Suprapubic skin (tissue), 4 donors: Measurements from ENCODE around the gene RBP4. TPM values are rescaled to one million over a fixed set of nuclear protein-coding genes. Genes with fewer than 3 reads are reported as not detected.

ENCODE experiments used
- DNase-seq, 2 donors: peaks; one replicate each; pipeline ENCODE4 v3.0.0-alpha.2; 2019; ENCODE audit warnings: low spot score in 2 of 2
- H3K27ac ChIP-seq: fragments of 200-600 bp; sonication (generic); one replicate; pipeline ENCODE4 v1.5.1; 2019
- H3K27me3 ChIP-seq: fragments of 200-600 bp; sonication (generic); one replicate; pipeline ENCODE4 v1.5.1; 2019
- H3K36me3 ChIP-seq: fragments of 200-600 bp; sonication (generic); one replicate; pipeline ENCODE4 v1.5.1; 2019
- H3K4me1 ChIP-seq: fragments of 200-600 bp; sonication (generic); one replicate; pipeline ENCODE4 v1.5.1; 2019
- H3K4me3 ChIP-seq: fragments of 200-600 bp; sonication (generic); one replicate; pipeline ENCODE4 v1.5.1; 2019; ENCODE audit warnings: mild to moderate bottlenecking
- H3K9me3 ChIP-seq: fragments of 200-600 bp; sonication (generic); one replicate; pipeline ENCODE4 v1.5.1; 2019
- CTCF ChIP-seq, 2 donors: fragments of 200-600 bp in 1 of 2; fragments of 450-650 bp in 1 of 2; sonication (generic) in 1 of 2; IDR thresholded peaks; one replicate each; pipeline ENCODE4 v1.5.1; 2016 to 2019; ENCODE audit warnings: antibody characterized with exemption in 2 of 2, mild to moderate bottlenecking in 1 of 2, moderate library complexity in 1 of 2
- EP300 ChIP-seq: sonication (generic); formaldehyde crosslinking; IDR thresholded peaks from one replicate; pipeline ENCODE4 v1.6.1; 2017; ENCODE audit warnings: antibody characterized with exemption
- POLR2A ChIP-seq, 2 donors: fragments of 450-650 bp; IDR thresholded peaks; one replicate each; pipeline ENCODE4 v1.6.1; 2017; ENCODE audit warnings: antibody characterized with exemption in 2 of 2, mild to moderate bottlenecking in 2 of 2, moderate library complexity in 2 of 2
- POLR2AphosphoS5 ChIP-seq, 3 donors: sonication (generic); formaldehyde crosslinking; IDR thresholded peaks; one replicate each; pipeline ENCODE4 v1.6.1; 2017; ENCODE audit warnings: antibody characterized with exemption in 3 of 3
- WGBS: methylation state at CpG from one replicate; pipeline ENCODE4 v1.1.5; 2018; 5-methylcytosine and 5-hydroxymethylcytosine counted together
- total RNA-seq, 4 donors: library from RNA; depleted of rRNA; stranded (reverse); fragments of >200 nt; gene quantifications; one replicate each; pipeline ENCODE4 v1.1.0, GENCODE V29; 2016

RBP4 gene
- total RNA-seq, 4 donors from 2014 or later, result 8.5 to 32.7 (median 18.2) TPM

GRCh38 chr10:93566435-93567276 lies 34.4 kb downstream of the RBP4 start, which contains the start of gene FFAR4:
FFAR4 (plus strand) TSS chr10:93566665; CDS start chr10:93566721, 56 bp downstream.
- TF ChIP-seq CTCF (IDR thresholded peaks at IDR 0.05), result no peak
- no peak for TF ChIP-seq POLR2A (IDR thresholded peaks at IDR 0.05)
- no peak for TF ChIP-seq POLR2AphosphoS5 (IDR thresholded peaks at IDR 0.05)
- no peak for TF ChIP-seq EP300
- H3K4me3 ChIP-seq, result peak within 1 kb of the TSS; percentile 45
- no peak within 1 kb of the TSS for H3K27ac ChIP-seq
- peaks cover 54% of the 10 kb centered on the region for H3K27me3 ChIP-seq
- WGBS, result 0% methylated on average over 9 of the region's 85 CpGs
- no peak for DNase-seq
- H3K4me1 ChIP-seq, result peaks cover 21% of the 10 kb centered on the region
- H3K9me3 ChIP-seq, result no peaks in the 10 kb centered on the region
- no peaks in the 10 kb centered on the region for H3K36me3 ChIP-seq

- no peaks in the 10 kb centered on the region for H3K36me3 ChIP-seq
- H3K4me1 ChIP-seq, result peaks cover 21% of the 10 kb centered on the region
- H3K27me3 ChIP-seq, result peaks cover 53% of the 10 kb centered on the region
- H3K9me3 ChIP-seq, result no peaks in the 10 kb centered on the region
- TF ChIP-seq POLR2A (IDR thresholded peaks at IDR 0.05) (no peak), EP300 (no peak), POLR2AphosphoS5 (IDR thresholded peaks at IDR 0.05) (no peak), CTCF (IDR thresholded peaks at IDR 0.05) (no peak)
- 86% methylated on average over 3 of the region's 3 CpGs for WGBS
- no peak for DNase-seq
- no peak overlapping the region for H3K4me3 ChIP-seq
- no peak overlapping the region for H3K27ac ChIP-seq
These were observed 35.6 kb downstream of the RBP4 start for GRCh38 chr10:93565446-93565845.

DNA sequence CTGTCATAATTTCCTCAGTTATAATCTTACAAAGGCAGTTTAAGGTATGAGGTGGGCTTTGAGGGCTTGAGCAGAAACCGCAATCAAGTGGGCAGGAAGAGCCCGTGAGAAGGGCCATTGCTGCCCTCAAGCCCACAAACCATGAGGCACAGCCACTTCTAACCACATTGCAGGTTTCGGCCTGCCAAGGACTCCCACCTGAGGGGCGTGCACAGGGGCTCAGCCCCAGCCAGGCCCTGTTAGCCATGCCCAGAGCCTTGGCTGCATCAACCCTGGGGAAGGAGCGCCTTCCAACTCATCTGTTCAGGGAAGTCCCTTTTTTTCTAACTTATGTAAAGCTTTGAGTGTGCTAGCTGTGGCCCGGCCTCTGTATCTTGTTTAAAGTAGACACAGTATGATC lies 40.5 kb downstream of the RBP4 start:
- H3K27ac ChIP-seq, result no peak overlapping the region
- H3K27me3 ChIP-seq, result peaks cover 10% of the 10 kb centered on the region
- TF ChIP-seq POLR2AphosphoS5 (IDR thresholded peaks at IDR 0.05) (no peak), EP300 (no peak), POLR2A (IDR thresholded peaks at IDR 0.05) (no peak), CTCF (IDR thresholded peaks at IDR 0.05) (no peak)
- no peaks in the 10 kb centered on the region for H3K36me3 ChIP-seq
- H3K4me3 ChIP-seq, result no peak overlapping the region
- no peaks in the 10 kb centered on the region for H3K9me3 ChIP-seq
- H3K4me1 ChIP-seq, result no peaks in the 10 kb centered on the region
- DNase-seq, result no peak
- 67% methylated on average over 6 of the region's 6 CpGs for WGBS

- no peak overlapping the region for H3K4me3 ChIP-seq
- TF ChIP-seq CTCF (IDR thresholded peaks at IDR 0.05) (no peak), POLR2AphosphoS5 (IDR thresholded peaks at IDR 0.05) (no peak), POLR2A (IDR thresholded peaks at IDR 0.05) (no peak), EP300 (no peak)
- H3K36me3 ChIP-seq, result no peaks in the 10 kb centered on the region
- DNase-seq, result no peak
- H3K9me3 ChIP-seq, result no peaks in the 10 kb centered on the region
- 93% methylated on average over 9 of the region's 9 CpGs for WGBS
- H3K27ac ChIP-seq, result no peak overlapping the region
- H3K4me1 ChIP-seq, result no peaks in the 10 kb centered on the region
- H3K27me3 ChIP-seq, result no peaks in the 10 kb centered on the region
These were observed 41.5 kb downstream of the RBP4 start for GRCh38 chr10:93559490-93559889.

- WGBS, result 54% methylated on average over 14 of the region's 14 CpGs
- Histone ChIP-seq H3K36me3 (no peaks in the 10 kb centered on the region), H3K27ac (no peak overlapping the region), H3K27me3 (no peaks in the 10 kb centered on the region), H3K9me3 (no peaks in the 10 kb centered on the region), H3K4me3 (no peak overlapping the region), H3K4me1 (no peaks in the 10 kb centered on the region)
- peak in 1 of 2 donors; percentile 72 for DNase-seq
- no peak for TF ChIP-seq EP300
- TF ChIP-seq CTCF (IDR thresholded peaks at IDR 0.05), result peak; percentile 15 to 53
These were observed 46.1 kb downstream of the RBP4 start for GRCh38 chr10:93554760-93555432.
